Measurements from ENCODE around the gene ANO10. TPM values are rescaled to one million over a fixed set of nuclear protein-coding genes. Genes with fewer than 3 reads are reported as not detected.

ANO10 gene
- total RNA-seq, 4 donors from 2014 or later = 28.0 to 41.8 (median 33.9) TPM

GRCh38 chr3:43540624-43541023, 81.2 kb downstream of the ANO10 start:
- TF ChIP-seq CTCF (IDR thresholded peaks at IDR 0.05; ENCODE audit: low read depth) = no peak

GRCh38 chr3:43539321-43539720, 82.5 kb downstream of the ANO10 start:
- TF ChIP-seq CTCF (IDR thresholded peaks at IDR 0.05; ENCODE audit: low read depth) = no peak

GRCh38 chr3:43537225-43537624, 84.6 kb downstream of the ANO10 start:
- TF ChIP-seq CTCF (IDR thresholded peaks at IDR 0.05; ENCODE audit: low read depth) = no peak

DNA sequence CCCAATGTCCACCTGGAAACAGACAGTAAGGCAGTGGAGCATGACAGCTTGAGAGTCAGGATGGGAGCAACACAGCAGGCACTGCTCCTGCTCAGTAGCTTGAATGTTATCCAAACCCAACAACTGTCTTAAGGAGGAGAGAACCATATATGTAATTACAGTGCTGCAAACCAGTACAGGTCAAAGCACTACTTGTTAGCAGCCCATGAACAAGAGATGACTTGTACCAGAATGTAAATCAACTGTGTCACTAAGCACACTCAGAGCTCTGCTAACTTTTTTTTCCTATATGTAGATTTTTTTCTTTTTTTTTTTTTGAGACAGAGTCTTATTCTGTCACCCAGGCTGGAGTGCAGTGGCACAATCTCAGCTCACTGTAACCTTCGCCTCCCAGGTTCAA, 87.1 kb downstream of the ANO10 start:
- no peak for TF ChIP-seq CTCF (IDR thresholded peaks at IDR 0.05; ENCODE audit: low read depth)

GRCh38 chr3:43533009-43533408, 88.8 kb downstream of the ANO10 start:
- no peak for TF ChIP-seq CTCF (IDR thresholded peaks at IDR 0.05; ENCODE audit: low read depth)

GRCh38 chr3:43531835-43532234, 90.0 kb downstream of the ANO10 start:
- no peak for TF ChIP-seq CTCF (IDR thresholded peaks at IDR 0.05; ENCODE audit: low read depth)

DNA sequence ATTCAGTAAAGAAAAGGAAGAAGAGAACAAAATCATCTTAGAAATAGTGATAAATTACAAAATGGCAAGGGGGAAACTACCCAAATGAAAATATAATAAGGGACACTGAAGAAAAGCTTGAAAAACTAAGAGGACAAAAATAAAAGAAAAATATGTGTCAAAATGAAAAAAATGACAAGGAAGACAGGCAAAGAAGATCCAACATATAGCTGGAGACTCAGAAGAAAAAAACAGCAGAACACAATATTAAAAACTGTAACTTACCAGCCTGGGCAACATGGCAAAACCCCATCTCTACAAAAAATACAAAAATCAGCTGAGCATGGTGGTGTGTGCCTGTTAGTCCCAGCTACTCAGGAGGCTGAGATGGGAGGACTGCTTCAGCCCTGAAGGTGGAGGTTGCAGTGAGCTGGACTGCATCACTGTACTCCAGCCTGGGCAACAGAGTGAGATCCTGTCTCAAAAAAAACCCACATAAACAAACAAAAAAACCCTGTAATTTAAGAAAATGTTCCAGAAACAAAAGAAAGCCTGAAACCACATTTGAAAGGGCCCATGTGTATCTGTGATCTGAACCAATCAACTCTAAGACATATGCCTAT, 93.2 kb downstream of the ANO10 start:
- TF ChIP-seq CTCF (IDR thresholded peaks at IDR 0.05; ENCODE audit: low read depth) = no peak

Data from subcutaneous adipose tissue (tissue), 4 donors.